Central memory CD8-positive, alpha-beta T cell (primary cell): ENCODE measurements around the gene SMARCAD1.

ENCODE experiments used
- ATAC-seq: fragments of 150-1000 bp; cut with Tn5 transposase; replicated peaks from 2 replicates; pipeline ENCODE4 v1.10.0; 2022; ENCODE audit warnings: mild to moderate bottlenecking, moderate FRiP score, moderate number of reproducible peaks; ENCODE audit not compliant: poor library complexity, severe bottlenecking; ENCODE audit errors: extremely low read depth
- DNase-seq, 2 donors: peaks; one replicate each; pipeline ENCODE4 v3.0.0; 2021; ENCODE audit warnings: low spot score in 2 of 2
- H3K27ac Mint-ChIP-seq: one replicate; pipeline ENCODE4 v1.8.0; 2022; ENCODE audit warnings: low read depth, mild to moderate bottlenecking, moderate library complexity, mixed read lengths
- H3K27me3 Mint-ChIP-seq: one replicate; pipeline ENCODE4 v1.8.0; 2022; ENCODE audit warnings: mixed read lengths
- H3K36me3 Mint-ChIP-seq: one replicate; pipeline ENCODE4 v1.8.0; 2022; ENCODE audit warnings: mild to moderate bottlenecking, moderate library complexity, mixed read lengths; ENCODE audit not compliant: insufficient read depth
- H3K4me1 Mint-ChIP-seq: one replicate; pipeline ENCODE4 v1.8.0; 2022; ENCODE audit warnings: mixed read lengths
- H3K4me3 Mint-ChIP-seq: one replicate; pipeline ENCODE4 v1.8.0; 2022; ENCODE audit warnings: mild to moderate bottlenecking, moderate library complexity, mixed read lengths
- H3K9me3 Mint-ChIP-seq: one replicate; pipeline ENCODE4 v1.8.0; 2022; ENCODE audit warnings: mixed read lengths

The SMARCAD1 gene

GRCh38 chr4:94207469-94208224 is at the start of gene SMARCAD1:
SMARCAD1 (plus strand) TSS chr4:94207865; CDS start chr4:94208395, 530 bp downstream.
- Mint-ChIP-seq H3K27ac (peak within 1 kb of the TSS; percentile 99), H3K4me1 (peaks cover 28% of the 10 kb centered on the region), H3K27me3 (peaks cover 10% of the 10 kb centered on the region), H3K36me3 (peaks cover 28% of the 10 kb centered on the region), H3K4me3 (peak within 1 kb of the TSS; percentile 97), H3K9me3 (no peaks in the 10 kb centered on the region)
- DNase-seq (peak; percentile 79 to 84), ATAC-seq (peak; percentile 89)

- H3K27ac Mint-ChIP-seq, result no peak overlapping the region
- no peaks in the 10 kb centered on the region for H3K9me3 Mint-ChIP-seq
- H3K36me3 Mint-ChIP-seq, result peaks cover 2% of the 10 kb centered on the region
- no peak overlapping the region for H3K4me3 Mint-ChIP-seq
- no peaks in the 10 kb centered on the region for H3K27me3 Mint-ChIP-seq
- DNase-seq (no peak), ATAC-seq (no peak)
- no peaks in the 10 kb centered on the region for H3K4me1 Mint-ChIP-seq
These were observed 48.8 kb upstream of the SMARCAD1 start for GRCh38 chr4:94158883-94159282.

- Mint-ChIP-seq H3K36me3 (peaks cover 2% of the 10 kb centered on the region), H3K4me3 (no peak overlapping the region), H3K27me3 (no peaks in the 10 kb centered on the region), H3K27ac (no peak overlapping the region), H3K9me3 (no peaks in the 10 kb centered on the region), H3K4me1 (no peaks in the 10 kb centered on the region)
- no peak for DNase-seq
- no peak for ATAC-seq
These were observed 47.9 kb upstream of the SMARCAD1 start for GRCh38 chr4:94159790-94160189.

GRCh38 chr4:94160774-94161173 is 46.9 kb upstream of the SMARCAD1 start:
- DNase-seq, result no peak
- H3K36me3 Mint-ChIP-seq, result peaks cover 1% of the 10 kb centered on the region
- no peak for ATAC-seq
- no peaks in the 10 kb centered on the region for H3K9me3 Mint-ChIP-seq
- no peak overlapping the region for H3K4me3 Mint-ChIP-seq
- no peaks in the 10 kb centered on the region for H3K4me1 Mint-ChIP-seq
- no peaks in the 10 kb centered on the region for H3K27me3 Mint-ChIP-seq
- no peak overlapping the region for H3K27ac Mint-ChIP-seq

GRCh38 chr4:94165256-94165655 is 42.4 kb upstream of the SMARCAD1 start:
- no peak for ATAC-seq
- H3K36me3 Mint-ChIP-seq, result no peaks in the 10 kb centered on the region
- no peaks in the 10 kb centered on the region for H3K4me1 Mint-ChIP-seq
- no peak for DNase-seq
- no peak overlapping the region for H3K27ac Mint-ChIP-seq
- H3K27me3 Mint-ChIP-seq, result no peaks in the 10 kb centered on the region
- H3K9me3 Mint-ChIP-seq, result no peaks in the 10 kb centered on the region
- no peak overlapping the region for H3K4me3 Mint-ChIP-seq

- ATAC-seq (no peak), DNase-seq (no peak)
- no peaks in the 10 kb centered on the region for H3K36me3 Mint-ChIP-seq
- H3K9me3 Mint-ChIP-seq, result no peaks in the 10 kb centered on the region
- no peaks in the 10 kb centered on the region for H3K4me1 Mint-ChIP-seq
- H3K4me3 Mint-ChIP-seq, result no peak overlapping the region
- H3K27me3 Mint-ChIP-seq, result peaks cover 9% of the 10 kb centered on the region
- H3K27ac Mint-ChIP-seq, result no peak overlapping the region
These were observed 39.3 kb upstream of the SMARCAD1 start for GRCh38 chr4:94168321-94168720.

GRCh38 chr4:94169803-94170372 is 37.8 kb upstream of the SMARCAD1 start:
- ATAC-seq, result no peak
- H3K36me3 Mint-ChIP-seq, result no peaks in the 10 kb centered on the region

GRCh38 chr4:94171616-94172015 is 36.0 kb upstream of the SMARCAD1 start:
- ATAC-seq (no peak), DNase-seq (no peak)
- Mint-ChIP-seq H3K9me3 (no peaks in the 10 kb centered on the region), H3K4me1 (no peaks in the 10 kb centered on the region), H3K4me3 (no peak overlapping the region), H3K36me3 (no peaks in the 10 kb centered on the region), H3K27ac (no peak overlapping the region), H3K27me3 (peaks cover 12% of the 10 kb centered on the region)

More at GRCh38 chr4:94169803-94170372, 37.8 kb upstream of the SMARCAD1 start:
- no peaks in the 10 kb centered on the region for H3K4me1 Mint-ChIP-seq
- no peak overlapping the region for H3K4me3 Mint-ChIP-seq
- H3K9me3 Mint-ChIP-seq, result no peaks in the 10 kb centered on the region
- DNase-seq, result no peak
- no peak overlapping the region for H3K27ac Mint-ChIP-seq
- H3K27me3 Mint-ChIP-seq, result peaks cover 9% of the 10 kb centered on the region

GRCh38 chr4:94175553-94176261 is 32.0 kb upstream of the SMARCAD1 start:
- Mint-ChIP-seq H3K4me3 (no peak overlapping the region), H3K27ac (no peak overlapping the region), H3K9me3 (no peaks in the 10 kb centered on the region), H3K27me3 (peaks cover 30% of the 10 kb centered on the region), H3K36me3 (no peaks in the 10 kb centered on the region), H3K4me1 (no peaks in the 10 kb centered on the region)
- no peak for ATAC-seq
- DNase-seq, result no peak

- DNase-seq (no peak), ATAC-seq (no peak)
- Mint-ChIP-seq H3K27ac (no peak overlapping the region), H3K4me3 (no peak overlapping the region), H3K36me3 (no peaks in the 10 kb centered on the region), H3K9me3 (no peaks in the 10 kb centered on the region), H3K4me1 (no peaks in the 10 kb centered on the region), H3K27me3 (peaks cover 38% of the 10 kb centered on the region)
These were observed 29.8 kb upstream of the SMARCAD1 start for GRCh38 chr4:94177822-94178221.

- H3K4me1 Mint-ChIP-seq, result no peaks in the 10 kb centered on the region
- no peaks in the 10 kb centered on the region for H3K9me3 Mint-ChIP-seq
- no peak for DNase-seq
These were observed 25.9 kb upstream of the SMARCAD1 start for GRCh38 chr4:94181815-94182214.

GRCh38 chr4:94202769-94203168 is 4.9 kb upstream of the SMARCAD1 start:
- peaks cover 6% of the 10 kb centered on the region for H3K4me1 Mint-ChIP-seq
- no peak for DNase-seq
- peaks cover 28% of the 10 kb centered on the region for H3K27me3 Mint-ChIP-seq

More at GRCh38 chr4:94181815-94182214, 25.9 kb upstream of the SMARCAD1 start:
- H3K27me3 Mint-ChIP-seq, result peaks cover 31% of the 10 kb centered on the region
- no peak for ATAC-seq
- no peak overlapping the region for H3K4me3 Mint-ChIP-seq
- no peak overlapping the region for H3K27ac Mint-ChIP-seq
- H3K36me3 Mint-ChIP-seq, result peaks cover 2% of the 10 kb centered on the region

GRCh38 chr4:94208266-94208665 is 601 bp downstream of the SMARCAD1 start:
- DNase-seq (no peak), ATAC-seq (peak; percentile 5)
- Mint-ChIP-seq H3K27ac (peak overlapping the region; percentile 99), H3K36me3 (peaks cover 33% of the 10 kb centered on the region), H3K9me3 (no peaks in the 10 kb centered on the region), H3K27me3 (peaks cover 6% of the 10 kb centered on the region), H3K4me3 (peak overlapping the region; percentile 97), H3K4me1 (peaks cover 34% of the 10 kb centered on the region)

More at GRCh38 chr4:94202769-94203168, 4.9 kb upstream of the SMARCAD1 start:
- H3K9me3 Mint-ChIP-seq, result no peaks in the 10 kb centered on the region
- no peak overlapping the region for H3K27ac Mint-ChIP-seq
- ATAC-seq, result no peak
- H3K4me3 Mint-ChIP-seq, result no peak overlapping the region
- H3K36me3 Mint-ChIP-seq, result peaks cover 5% of the 10 kb centered on the region
